ENCODE measurements around the gene COL4A2.

- TF ChIP-seq CTCF (IDR thresholded peaks at IDR 0.05; ENCODE audit: low read length): no peak
- no peak for TF ChIP-seq EZH2 (optimal IDR thresholded peaks at IDR 0.05; ENCODE audit: low read depth, low read length)
These were observed 17.4 kb upstream of the COL4A2 start for GRCh38 chr13:110289661-110290060.

Measured in MM.1S (cell line).